ENCODE data around the gene ITM2C.

Gene ITM2C

GRCh38 chr2:230861552-230862255 is 3.0 kb upstream of the ITM2C start:
- Histone ChIP-seq H3K79me2 (ENCODE audit: control insufficient read depth, low read length) (no peaks in the 10 kb centered on the region), H3K27me3 (ENCODE audit: control insufficient read depth, low read length) (peaks cover 22% of the 10 kb centered on the region), H3F3A (ENCODE audit: control insufficient read depth, insufficient read depth) (peaks cover 4% of the 10 kb centered on the region), H3K9me3 (ENCODE audit: control insufficient read depth, insufficient read depth, low read length) (no peaks in the 10 kb centered on the region), H3K27ac (ENCODE audit: low read depth, low read length) (no peak overlapping the region), H3K36me3 (ENCODE audit: control insufficient read depth, low read length) (no peaks in the 10 kb centered on the region), H3K4me3 (ENCODE audit: low read length) (no peak overlapping the region), H3K4me1 (ENCODE audit: control insufficient read depth, low read length) (peaks cover 44% of the 10 kb centered on the region), H4K20me1 (ENCODE audit: control insufficient read depth, insufficient read depth, low read depth, low read length) (no peaks in the 10 kb centered on the region), H3K9me2 (replicated peaks; ENCODE audit: control insufficient read depth, low read length) (no peaks in the 10 kb centered on the region), H3K4me2 (ENCODE audit: low read length) (no peak overlapping the region)
- TF ChIP-seq EZH2phosphoT487 (IDR thresholded peaks at IDR 0.05; ENCODE audit: borderline replicate concordance, low read length) (no peak), CTCF (IDR thresholded peaks at IDR 0.05; ENCODE audit: low read depth, low read length, poor library complexity, severe bottlenecking) (no peak)

- Histone ChIP-seq H3K27me3 (ENCODE audit: control insufficient read depth, low read length) (peaks cover 20% of the 10 kb centered on the region), H3K4me2 (ENCODE audit: low read length) (no peak overlapping the region), H3K9me3 (ENCODE audit: control insufficient read depth, insufficient read depth, low read length) (no peaks in the 10 kb centered on the region), H3K9me2 (replicated peaks; ENCODE audit: control insufficient read depth, low read length) (no peaks in the 10 kb centered on the region), H3K27ac (ENCODE audit: low read depth, low read length) (no peak overlapping the region), H3K4me3 (ENCODE audit: low read length) (no peak overlapping the region), H3K36me3 (ENCODE audit: control insufficient read depth, low read length) (no peaks in the 10 kb centered on the region), H3K4me1 (ENCODE audit: control insufficient read depth, low read length) (peaks cover 49% of the 10 kb centered on the region), H3K79me2 (ENCODE audit: control insufficient read depth, low read length) (no peaks in the 10 kb centered on the region), H3F3A (ENCODE audit: control insufficient read depth, insufficient read depth) (peaks cover 8% of the 10 kb centered on the region), H4K20me1 (ENCODE audit: control insufficient read depth, insufficient read depth, low read depth, low read length) (no peaks in the 10 kb centered on the region; the same call in 1 of the 2 replicates)
- TF ChIP-seq CTCF (IDR thresholded peaks at IDR 0.05; ENCODE audit: low read depth, low read length, poor library complexity, severe bottlenecking): no peak
- no peak for TF ChIP-seq EZH2phosphoT487 (IDR thresholded peaks at IDR 0.05; ENCODE audit: borderline replicate concordance, low read length)
These were observed 2.5 kb upstream of the ITM2C start for GRCh38 chr2:230862292-230862691.

GRCh38 chr2:230863031-230863430 is 1.7 kb upstream of the ITM2C start:
- no peaks in the 10 kb centered on the region for H3K9me3 ChIP-seq (ENCODE audit: control insufficient read depth, insufficient read depth, low read length)
- H3K79me2 ChIP-seq (ENCODE audit: control insufficient read depth, low read length): no peaks in the 10 kb centered on the region
- H3K27ac ChIP-seq (ENCODE audit: low read depth, low read length): no peak overlapping the region
- peaks cover 8% of the 10 kb centered on the region for H3F3A ChIP-seq (ENCODE audit: control insufficient read depth, insufficient read depth)
- TF ChIP-seq CTCF (IDR thresholded peaks at IDR 0.05; ENCODE audit: low read depth, low read length, poor library complexity, severe bottlenecking) (no peak), EZH2phosphoT487 (IDR thresholded peaks at IDR 0.05; ENCODE audit: borderline replicate concordance, low read length) (no peak)
- H3K4me2 ChIP-seq (ENCODE audit: low read length): no peak overlapping the region
- no peaks in the 10 kb centered on the region; the same call in 1 of the 2 replicates for H4K20me1 ChIP-seq (ENCODE audit: control insufficient read depth, insufficient read depth, low read depth, low read length)
- H3K4me3 ChIP-seq (ENCODE audit: low read length): no peak overlapping the region
- no peaks in the 10 kb centered on the region for H3K36me3 ChIP-seq (ENCODE audit: control insufficient read depth, low read length)
- peaks cover 18% of the 10 kb centered on the region for H3K27me3 ChIP-seq (ENCODE audit: control insufficient read depth, low read length)
- peaks cover 56% of the 10 kb centered on the region for H3K4me1 ChIP-seq (ENCODE audit: control insufficient read depth, low read length)
- H3K9me2 ChIP-seq (replicated peaks; ENCODE audit: control insufficient read depth, low read length): no peaks in the 10 kb centered on the region
